H1 (cell line): Measurements from ENCODE around the gene VWA2. TPM values are rescaled to one million over a fixed set of nuclear protein-coding genes. Genes with fewer than 3 reads are reported as not detected.

ENCODE experiments used
- CTCF ChIA-PET: fragments of 300-600 bp; sonication (Branson Sonifier 250); formaldehyde crosslinking; loops from one replicate; lab custom pipeline; 2021; ENCODE audit not compliant: partially characterized antibody; lab: Charles Lee
- POLR2A ChIA-PET: fragments of 300-600 bp; sonication (Branson Sonifier 250); formaldehyde crosslinking; loops from one replicate; lab custom pipeline; 2021; ENCODE audit warnings: inconsistent platforms; ENCODE audit not compliant: partially characterized antibody; lab: Charles Lee
- DNase-seq, 2 experiments: peaks; one replicate each; pipeline versions ENCODE4 v3.0.0 to v3.0.0-alpha.2; 2010 to 2022; ENCODE audit warnings: low spot score in 2 of 2, low read depth in 1 of 2, mixed read lengths in 1 of 2
- FAIRE-seq: peaks from 2 replicates; lab custom pipeline; 2011; peaks lifted over from hg19 to GRCh38; lab: Jason Lieb, UNC
- H2AFZ ChIP-seq: 2 replicates; pipeline ENCODE4 v1.8.1; 2012; ENCODE audit warnings: low read length, inconsistent platforms
- H2AK5ac ChIP-seq: 2 replicates; pipeline ENCODE4 v1.6.1; 2013; ENCODE audit warnings: low read depth, low read length
- H2BK120ac ChIP-seq: replicated peaks from 2 replicates; pipeline ENCODE3; 2013; ENCODE audit warnings: low read depth, low read length, inconsistent platforms
- H2BK12ac ChIP-seq: 2 replicates; pipeline ENCODE4 v1.6.1; 2013; ENCODE audit warnings: low read depth, low read length
- H2BK15ac ChIP-seq: 2 replicates; pipeline ENCODE4 v1.6.1; 2013; ENCODE audit warnings: low read length
- H2BK20ac ChIP-seq: 2 replicates; pipeline ENCODE4 v1.6.1; 2013; ENCODE audit warnings: low read length
- H2BK5ac ChIP-seq: 2 replicates; pipeline ENCODE4 v1.6.1; 2013; ENCODE audit warnings: low read depth, low read length
- H3K14ac ChIP-seq: 2 replicates; pipeline ENCODE4 v1.6.1; 2013; ENCODE audit warnings: inconsistent platforms; ENCODE audit not compliant: insufficient read length
- H3K18ac ChIP-seq: 2 replicates; pipeline ENCODE4 v1.6.1; 2013; ENCODE audit warnings: low read length; ENCODE audit errors: extremely low read depth
- H3K23ac ChIP-seq: 2 replicates; pipeline ENCODE4 v1.6.1; 2013; ENCODE audit warnings: inconsistent platforms; ENCODE audit not compliant: insufficient read length
- H3K23me2 ChIP-seq: 2 replicates; pipeline ENCODE4 v1.6.1; 2013; ENCODE audit warnings: low read depth, low read length
- H3K27ac ChIP-seq: 2 replicates; pipeline ENCODE4 v1.6.1; 2011; ENCODE audit warnings: low read depth, low read length, inconsistent platforms
- H3K27me3 ChIP-seq, 4 experiments: replicated peaks in 1 of 4; 1 replicate in 1 of 4; 2 replicates in 3 of 4; pipeline versions ENCODE4 v1.6.1 to v1.8.1; 2011 to 2013; ENCODE audit warnings: low read length in 3 of 4, mild to moderate bottlenecking in 3 of 4, inconsistent platforms in 2 of 4, mixed read lengths in 2 of 4, moderate library complexity in 1 of 4; ENCODE audit not compliant: control insufficient read depth in 3 of 4, insufficient read depth in 3 of 4; ENCODE audit errors: extremely low read depth in 1 of 4
- H3K36me3 ChIP-seq, 4 experiments: 2 replicates each; pipeline versions ENCODE4 v1.6.1 to v1.8.1; 2011 to 2013; ENCODE audit warnings: mild to moderate bottlenecking in 4 of 4, low read length in 3 of 4, moderate library complexity in 2 of 4, control low read depth in 1 of 4, inconsistent platforms in 1 of 4; ENCODE audit not compliant: insufficient read depth in 4 of 4, control insufficient read depth in 2 of 4
- H3K4ac ChIP-seq: replicated peaks from 2 replicates; pipeline ENCODE3; 2013; ENCODE audit warnings: low read length, low read depth, mixed read lengths, inconsistent platforms; ENCODE audit not compliant: insufficient read length
- H3K4me1 ChIP-seq, 4 experiments: replicated peaks in 1 of 4; 1 replicate in 1 of 4; 2 replicates in 3 of 4; pipeline versions ENCODE4 v1.6.1 to v1.8.1; 2011 to 2013; ENCODE audit warnings: low read length in 3 of 4, inconsistent platforms in 2 of 4, mixed read lengths in 1 of 4; ENCODE audit not compliant: insufficient read depth in 4 of 4, control insufficient read depth in 3 of 4
- H3K4me2 ChIP-seq, 2 experiments: 2 replicates each; pipeline versions ENCODE4 v1.6.1 to v1.8.1; 2011 to 2013; ENCODE audit warnings: low read depth in 2 of 2, low read length in 2 of 2, control low read depth in 1 of 2, inconsistent platforms in 1 of 2, mild to moderate bottlenecking in 1 of 2; ENCODE audit not compliant: insufficient read depth in 1 of 2
- H3K4me3 ChIP-seq, 4 experiments: fragments of 200-600, 300-600 bp in 1 of 4; sonication (generic), shearing (Covaris generic), sonication (Bioruptor Twin) in 1 of 4; 2 replicates each; pipeline versions ENCODE4 v1.5.1 to v1.8.1; 2011 to 2016; ENCODE audit warnings: low read length in 4 of 4, low read depth in 3 of 4, control low read depth in 2 of 4, inconsistent platforms in 2 of 4, mild to moderate bottlenecking in 2 of 4, mixed read lengths in 1 of 4, moderate library complexity in 1 of 4; ENCODE audit not compliant: insufficient read depth in 2 of 4; ENCODE audit errors: extremely low read depth in 1 of 4
- H3K56ac ChIP-seq: replicated peaks from 2 replicates; pipeline ENCODE3; 2013; ENCODE audit warnings: low read depth, mild to moderate bottlenecking, mixed read lengths, low read length, inconsistent platforms; ENCODE audit not compliant: insufficient read length
- H3K79me1 ChIP-seq: 2 replicates; pipeline ENCODE4 v1.6.1; 2013; ENCODE audit warnings: low read depth, low read length, control low read depth
- H3K79me2 ChIP-seq, 2 experiments: 2 replicates each; pipeline versions ENCODE4 v1.6.1 to v1.8.1; 2012 to 2013; ENCODE audit warnings: low read length in 2 of 2, mild to moderate bottlenecking in 2 of 2, inconsistent platforms in 1 of 2; ENCODE audit not compliant: insufficient read depth in 2 of 2, control insufficient read depth in 1 of 2
- H3K9ac ChIP-seq, 4 experiments: replicated peaks in 1 of 4; 1 replicate in 1 of 4; 2 replicates in 3 of 4; pipeline versions ENCODE4 v1.6.1 to v1.8.1; 2011 to 2013; ENCODE audit warnings: low read depth in 3 of 4, low read length in 3 of 4, control low read depth in 2 of 4, mild to moderate bottlenecking in 2 of 4, moderate library complexity in 2 of 4, inconsistent platforms in 1 of 4; ENCODE audit errors: extremely low read depth in 1 of 4
- H3K9me3 ChIP-seq, 2 experiments: 2 replicates each; pipeline versions ENCODE4 v1.6.1 to v1.8.1; 2012 to 2013; ENCODE audit warnings: mild to moderate bottlenecking in 2 of 2, moderate library complexity in 2 of 2, control low read depth in 1 of 2, inconsistent platforms in 1 of 2, low read depth in 1 of 2, low read length in 1 of 2, mixed read lengths in 1 of 2; ENCODE audit not compliant: insufficient read depth in 2 of 2
- H4K20me1 ChIP-seq, 2 experiments: replicated peaks in 1 of 2; 2 replicates each; pipeline versions ENCODE3 to v1.8.1; 2011 to 2013; ENCODE audit warnings: inconsistent platforms in 2 of 2, low read length in 2 of 2, mild to moderate bottlenecking in 1 of 2; ENCODE audit not compliant: insufficient read depth in 2 of 2, control insufficient read depth in 1 of 2
- H4K5ac ChIP-seq: 2 replicates; pipeline ENCODE4 v1.6.1; 2013; ENCODE audit warnings: low read length, low read depth, mixed read lengths, inconsistent platforms; ENCODE audit not compliant: insufficient read length
- H4K8ac ChIP-seq: 2 replicates; pipeline ENCODE4 v1.8.0; 2013; ENCODE audit warnings: mild to moderate bottlenecking, moderate library complexity, low read length, inconsistent platforms; ENCODE audit not compliant: insufficient read depth; ENCODE audit errors: extremely low read depth
- H4K91ac ChIP-seq: replicated peaks from 2 replicates; pipeline ENCODE3; 2013; ENCODE audit warnings: low read length, mixed read lengths, inconsistent platforms; ENCODE audit not compliant: insufficient read length
- HDAC2 ChIP-seq, 2 experiments: fragments of 300-600 bp in 1 of 2; sonication (generic) in 1 of 2; IDR thresholded peaks; 2 replicates each; pipeline ENCODE4 v1.6.1; 2011 to 2012; ENCODE audit warnings: low read depth in 2 of 2, low read length in 2 of 2, mild to moderate bottlenecking in 2 of 2, moderate library complexity in 2 of 2, borderline replicate concordance in 1 of 2, inconsistent platforms in 1 of 2
- PHF8 ChIP-seq: fragments of 200-600 bp; sonication (generic); conservative IDR thresholded peaks from 2 replicates; pipeline ENCODE4 v1.7.1; 2012; ENCODE audit warnings: low read depth, mild to moderate bottlenecking, inconsistent platforms, low read length, moderate library complexity
- SP4 ChIP-seq: IDR thresholded peaks from 2 replicates; pipeline ENCODE4 v1.6.1; 2012; ENCODE audit warnings: low read length, inconsistent platforms
- TAF7 ChIP-seq: optimal IDR thresholded peaks from 2 replicates; pipeline ENCODE3; 2011; ENCODE audit warnings: low read depth, mild to moderate bottlenecking, inconsistent platforms, low read length, moderate library complexity, borderline replicate concordance
- WGBS, 2 experiments: shearing (Covaris generic) in 1 of 2; methylation state at CpG; one replicate each; pipeline versions ENCODE4 v1.1.6 to v1.1.7; 2013 to 2015; ENCODE audit warnings: low lambda C conversion rate in 2 of 2, mixed read lengths in 2 of 2, inconsistent platforms in 1 of 2, low coverage in 1 of 2, missing lambda C conversion rate in 1 of 2; ENCODE audit not compliant: insufficient replicate concordance in 2 of 2, insufficient coverage in 1 of 2, insufficient read length in 1 of 2; ENCODE audit errors: extremely low coverage in 1 of 2, missing lambda C conversion rate in 1 of 2; 5-methylcytosine and 5-hydroxymethylcytosine counted together
- polyA plus RNA-seq, 7 experiments: library from polyadenylated mRNA; depleted of rRNA in 3 of 7; stranded (reverse) in 5 of 7; unstranded in 2 of 7; fragments of >200 nt in 5 of 7; fragments of 200-250 nt in 2 of 7; gene quantifications; 1 replicate in 5 of 7; 2 replicates in 1 of 7; 4 replicates in 1 of 7; pipeline versions ENCODE4 v1.2.1 to v1.2.3, GENCODE V29; 2011 to 2013; ENCODE audit warnings: missing spikeins in 2 of 7, mixed read lengths in 2 of 7
- total RNA-seq: library from RNA; stranded (reverse); fragmentation: NEBNext Ultra II Directional; extraction: Animal tissue kit (Norgen Biotek cat#: 25700); gene quantifications from 2 replicates; pipeline ENCODE4 v1.2.1, GENCODE V29; 2021
- TF ChIP-seq, protein P1 (sequence below): IDR thresholded peaks from 2 replicates; pipeline ENCODE4 v1.6.1; 2011; ENCODE audit warnings: low read depth, mild to moderate bottlenecking, low read length; ENCODE audit not compliant: insufficient read depth

The VWA2 gene
- total and polyA plus RNA-seq, 2 of the 8 experiments (the other 6 are each of a cell fraction or from before 2014, with no cell fraction given) = 2.8 to 2.9 TPM

DNA sequence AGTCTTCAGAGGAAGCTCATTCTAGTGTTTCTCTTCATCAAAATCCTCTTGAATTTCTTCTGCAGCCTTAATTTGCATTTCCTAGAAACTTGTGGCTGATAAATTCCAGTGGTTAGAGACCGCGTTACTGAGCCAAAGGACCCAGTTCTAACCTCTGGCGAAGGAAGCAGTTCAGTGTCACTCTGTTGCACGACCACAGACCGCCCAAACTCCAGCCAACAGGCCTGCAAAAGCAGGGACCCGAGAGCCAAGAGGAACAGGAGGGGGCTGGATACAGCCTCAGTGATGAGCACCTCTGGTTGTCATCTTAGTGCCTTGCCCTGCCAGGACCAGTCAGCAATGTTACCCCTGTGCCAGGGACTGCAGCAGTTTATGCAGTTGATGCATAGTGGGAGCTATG lies 95.2 kb downstream of the VWA2 start:
- no peak overlapping the region for H3K9ac ChIP-seq
- H2AK5ac ChIP-seq = no peak overlapping the region
- no peak overlapping the region for H3K4me3 ChIP-seq
- no peaks in the 10 kb centered on the region for H3K9me3 ChIP-seq
- H2BK5ac ChIP-seq = no peak overlapping the region
- H2BK20ac ChIP-seq = no peak overlapping the region
- no peak overlapping the region for H3K14ac ChIP-seq
- H3K4ac ChIP-seq = no peak overlapping the region
- H3K23me2 ChIP-seq = no peaks in the 10 kb centered on the region
- no peak overlapping the region for H2BK15ac ChIP-seq
- H3K36me3 ChIP-seq = no peaks in the 10 kb centered on the region
- no peak overlapping the region for H3K23ac ChIP-seq
- whole genome bisulfite sequencing, 2 experiments = 78% methylated on average over 6 of the region's 6 CpGs; no CpG with 5 or more reads in 1 of the 2 experiments
- no peak for TF ChIP-seq HDAC2 (IDR thresholded peaks at IDR 0.05; ENCODE audit: borderline replicate concordance in 1 of 2, low read depth in 2 of 2, low read length in 2 of 2)
- no peak for TF ChIP-seq PHF8
- TF ChIP-seq TAF7 = no peak
- no peak for TF ChIP-seq SP4
- TF ChIP-seq, protein P1, sequence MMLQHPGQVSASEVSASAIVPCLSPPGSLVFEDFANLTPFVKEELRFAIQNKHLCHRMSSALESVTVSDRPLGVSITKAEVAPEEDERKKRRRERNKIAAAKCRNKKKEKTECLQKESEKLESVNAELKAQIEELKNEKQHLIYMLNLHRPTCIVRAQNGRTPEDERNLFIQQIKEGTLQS = no peak
- H3K18ac ChIP-seq = no peak overlapping the region
- H3K79me2 ChIP-seq = no peaks in the 10 kb centered on the region
- peak overlapping the region; percentile 31; the same call in 1 of the 2 replicates for H4K8ac ChIP-seq
- no peak overlapping the region for H2AFZ ChIP-seq
- H4K5ac ChIP-seq = no peak overlapping the region
- no peak overlapping the region for H3K4me2 ChIP-seq
- no peak overlapping the region for H4K91ac ChIP-seq
- no peaks in the 10 kb centered on the region for H3K27me3 ChIP-seq
- H2BK120ac ChIP-seq = no peak overlapping the region
- no peaks in the 10 kb centered on the region for H3K79me1 ChIP-seq
- peaks cover 6 to 11% (median 10%) of the 10 kb centered on the region in 4 experiments for H3K4me1 ChIP-seq
- CTCF ChIA-PET = interaction anchor here (0.7 to 3.7 kb wide), 9 partner anchors 9 to 118 kb away, joined by 3 to 17 read pairs (median 3); partner anchors contain the start of gene AFAP1L2
- no peak overlapping the region for H3K27ac ChIP-seq
- DNase-seq (no peak), FAIRE-seq (no peak)
- POLR2A ChIA-PET = no interaction called here
- H2BK12ac ChIP-seq = no peak overlapping the region
- H4K20me1 ChIP-seq = no peaks in the 10 kb centered on the region
- H3K56ac ChIP-seq = no peak overlapping the region
